ENCODE data around the gene SMCO4.
A peak's percentile ranks its signal among the peaks of the same experiment; 100 is the strongest.
"Not testable (repeated sequence)": the region's sequence is repeated elsewhere in the genome, so short reads cannot be mapped to it uniquely, and the experiment has no call there.

Gene SMCO4

GRCh38 chr11:93477684-93478234 lies 65.4 kb downstream of the SMCO4 start:
- Mint-ChIP-seq H3K4me1 (ENCODE audit: low read depth) (no peaks in the 10 kb centered on the region), H3K9me3 (no peaks in the 10 kb centered on the region)

GRCh38 chr11:93476796-93477195 lies 66.4 kb downstream of the SMCO4 start:
- no peaks in the 10 kb centered on the region for H3K9me3 Mint-ChIP-seq
- peaks cover 5% of the 10 kb centered on the region for H3K36me3 Mint-ChIP-seq (ENCODE audit: low read depth)
- H3K27ac Mint-ChIP-seq = no peak overlapping the region
- H3K4me1 Mint-ChIP-seq (ENCODE audit: low read depth) = no peaks in the 10 kb centered on the region
- H3K27me3 Mint-ChIP-seq (ENCODE audit: low read depth) = no peaks in the 10 kb centered on the region
- DNase-seq (ENCODE audit: low spot score) = no peak
- H3K4me3 Mint-ChIP-seq = no peak overlapping the region

More at GRCh38 chr11:93477684-93478234, 65.4 kb downstream of the SMCO4 start:
- no peak for DNase-seq (ENCODE audit: low spot score)
- H3K27me3 Mint-ChIP-seq (ENCODE audit: low read depth) = no peaks in the 10 kb centered on the region
- H3K4me3 Mint-ChIP-seq = no peak overlapping the region
- no peak overlapping the region for H3K27ac Mint-ChIP-seq
- H3K36me3 Mint-ChIP-seq (ENCODE audit: low read depth) = peaks cover 5% of the 10 kb centered on the region

- peaks cover 3% of the 10 kb centered on the region for H3K4me1 Mint-ChIP-seq (ENCODE audit: low read depth)
- no peak overlapping the region for H3K4me3 Mint-ChIP-seq
- H3K36me3 Mint-ChIP-seq (ENCODE audit: low read depth) = peaks cover 5% of the 10 kb centered on the region
- H3K27me3 Mint-ChIP-seq (ENCODE audit: low read depth) = no peaks in the 10 kb centered on the region
- no peaks in the 10 kb centered on the region for H3K9me3 Mint-ChIP-seq
- no peak for DNase-seq (ENCODE audit: low spot score)
- H3K27ac Mint-ChIP-seq = no peak overlapping the region
These were observed 69.1 kb downstream of the SMCO4 start for GRCh38 chr11:93474123-93474522.

- Mint-ChIP-seq H3K4me1 (ENCODE audit: low read depth) (peaks cover 3% of the 10 kb centered on the region), H3K36me3 (ENCODE audit: low read depth) (no peaks in the 10 kb centered on the region), H3K27me3 (ENCODE audit: low read depth) (peaks cover 3% of the 10 kb centered on the region), H3K9me3 (no peaks in the 10 kb centered on the region), H3K27ac (no peak overlapping the region), H3K4me3 (no peak overlapping the region)
- no peak for DNase-seq (ENCODE audit: low spot score)
These were observed 74.9 kb downstream of the SMCO4 start for GRCh38 chr11:93468290-93468689.

GRCh38 chr11:93467054-93467453 lies 76.1 kb downstream of the SMCO4 start:
- no peaks in the 10 kb centered on the region for H3K9me3 Mint-ChIP-seq

GRCh38 chr11:93464927-93465540 lies 78.2 kb downstream of the SMCO4 start:
- DNase-seq (ENCODE audit: low spot score) = no peak
- Mint-ChIP-seq H3K27me3 (ENCODE audit: low read depth) (peaks cover 14% of the 10 kb centered on the region), H3K4me1 (ENCODE audit: low read depth) (peaks cover 3% of the 10 kb centered on the region), H3K4me3 (no peak overlapping the region), H3K9me3 (no peaks in the 10 kb centered on the region), H3K27ac (no peak overlapping the region), H3K36me3 (ENCODE audit: low read depth) (no peaks in the 10 kb centered on the region)

More at GRCh38 chr11:93467054-93467453, 76.1 kb downstream of the SMCO4 start:
- no peaks in the 10 kb centered on the region for H3K36me3 Mint-ChIP-seq (ENCODE audit: low read depth)
- DNase-seq (ENCODE audit: low spot score) = no peak
- H3K4me1 Mint-ChIP-seq (ENCODE audit: low read depth) = peaks cover 3% of the 10 kb centered on the region
- H3K27me3 Mint-ChIP-seq (ENCODE audit: low read depth) = peaks cover 6% of the 10 kb centered on the region
- no peak overlapping the region for H3K4me3 Mint-ChIP-seq
- no peak overlapping the region for H3K27ac Mint-ChIP-seq

GRCh38 chr11:93463666-93464065 lies 79.5 kb downstream of the SMCO4 start:
- DNase-seq (ENCODE audit: low spot score); H3K27ac Mint-ChIP-seq; H3K9me3 Mint-ChIP-seq; H3K36me3 Mint-ChIP-seq (ENCODE audit: low read depth); H3K4me1 Mint-ChIP-seq (ENCODE audit: low read depth); H3K4me3 Mint-ChIP-seq: not testable (repeated sequence)
- H3K27me3 Mint-ChIP-seq (ENCODE audit: low read depth) = peaks cover 19% of the 10 kb centered on the region

- H3K4me3 Mint-ChIP-seq = no peak overlapping the region
- no peak for DNase-seq (ENCODE audit: low spot score)
- H3K27me3 Mint-ChIP-seq (ENCODE audit: low read depth) = peaks cover 26% of the 10 kb centered on the region
- no peaks in the 10 kb centered on the region for H3K36me3 Mint-ChIP-seq (ENCODE audit: low read depth)
- H3K27ac Mint-ChIP-seq = no peak overlapping the region
- no peaks in the 10 kb centered on the region for H3K9me3 Mint-ChIP-seq
- H3K4me1 Mint-ChIP-seq (ENCODE audit: low read depth) = no peaks in the 10 kb centered on the region
These were observed 84.9 kb downstream of the SMCO4 start for GRCh38 chr11:93458286-93458685.

- no peak overlapping the region for H3K27ac Mint-ChIP-seq
- H3K4me3 Mint-ChIP-seq = no peak overlapping the region
- H3K36me3 Mint-ChIP-seq (ENCODE audit: low read depth) = no peaks in the 10 kb centered on the region
- H3K9me3 Mint-ChIP-seq = no peaks in the 10 kb centered on the region
- H3K27me3 Mint-ChIP-seq (ENCODE audit: low read depth) = peaks cover 5% of the 10 kb centered on the region
- DNase-seq (ENCODE audit: low spot score) = peak; percentile 14
- H3K4me1 Mint-ChIP-seq (ENCODE audit: low read depth) = no peaks in the 10 kb centered on the region
These were observed 98.5 kb downstream of the SMCO4 start for GRCh38 chr11:93444617-93445073.

GRCh38 chr11:93443232-93443631 lies 100.0 kb downstream of the SMCO4 start:
- H3K36me3 Mint-ChIP-seq (ENCODE audit: low read depth); H3K27me3 Mint-ChIP-seq (ENCODE audit: low read depth); H3K4me3 Mint-ChIP-seq; DNase-seq (ENCODE audit: low spot score); H3K4me1 Mint-ChIP-seq (ENCODE audit: low read depth); H3K27ac Mint-ChIP-seq; H3K9me3 Mint-ChIP-seq: not testable (repeated sequence)

GRCh38 chr11:93432247-93432646 lies 110.9 kb downstream of the SMCO4 start:
- no peak overlapping the region for H3K27ac Mint-ChIP-seq
- no peaks in the 10 kb centered on the region for H3K36me3 Mint-ChIP-seq (ENCODE audit: low read depth)
- no peak overlapping the region for H3K4me3 Mint-ChIP-seq
- no peaks in the 10 kb centered on the region for H3K9me3 Mint-ChIP-seq
- no peaks in the 10 kb centered on the region for H3K27me3 Mint-ChIP-seq (ENCODE audit: low read depth)
- DNase-seq (ENCODE audit: low spot score) = no peak
- no peaks in the 10 kb centered on the region for H3K4me1 Mint-ChIP-seq (ENCODE audit: low read depth)

Data from T-helper 2 cell treated with Interferon-gamma antibody and Interleukin-4, amounts not matched to agents 5 μg/mL and 100 μg/mL, for 36 hours (primary cell).